Stimulated activated CD4-positive, alpha-beta T cell treated with anti-CD3 and anti-CD28 coated beads, Interleukin-15, amount 100 ng/mL, for 24 hours (primary cell): ENCODE measurements around the gene CACHD1.

Experiments
- DNase-seq: peaks from one replicate; pipeline ENCODE4 v3.0.0-alpha.2; 2020

CACHD1 gene

GRCh38 chr1:64469977-64470664 is at the start of gene CACHD1:
TSS of gene CACHD1 (plus strand) at chr1:64470129. CDS start at chr1:64470745, 616 bp downstream.
- peak; percentile 87 for DNase-seq

DNA sequence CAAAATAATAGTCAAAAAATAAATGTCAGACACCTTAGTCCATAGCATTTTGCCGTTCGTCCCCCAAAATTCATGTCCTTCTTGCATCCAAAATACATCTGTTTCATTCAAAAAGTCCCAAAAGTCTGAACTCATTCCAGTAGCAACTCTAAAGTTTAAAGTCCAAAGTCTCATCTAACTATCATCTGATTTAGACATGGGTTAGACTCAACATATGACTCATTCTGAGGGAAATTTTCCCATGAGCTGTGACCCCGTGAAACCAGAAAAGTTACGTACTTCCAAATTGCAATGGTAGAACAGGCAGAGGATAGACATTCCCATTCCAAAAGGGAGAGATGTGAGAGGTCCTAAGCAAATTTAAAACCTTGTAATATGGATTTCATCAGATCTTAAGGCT is 48.6 kb upstream of the CACHD1 start:
- DNase-seq = no peak

- DNase-seq = no peak
Measured at GRCh38 chr1:64423526-64423925, 46.4 kb upstream of the CACHD1 start.

DNA sequence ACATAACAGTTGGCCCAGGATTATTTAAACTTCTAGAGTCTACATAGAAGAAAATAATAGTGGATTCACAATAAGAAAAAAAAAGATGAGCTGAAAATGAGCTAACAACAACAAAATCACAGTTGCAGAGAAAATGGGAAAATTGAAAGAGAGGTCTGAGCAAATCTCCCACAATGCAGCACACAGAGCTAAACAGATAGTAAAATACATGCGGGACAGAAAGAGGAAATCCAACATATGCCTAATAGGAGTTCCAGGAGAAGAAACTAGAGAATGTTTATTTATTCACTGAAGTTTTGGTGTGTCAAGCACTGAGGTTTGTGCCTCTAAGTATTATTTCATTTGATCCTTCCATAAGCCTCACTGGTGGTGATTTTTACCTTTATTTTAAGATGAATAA is 45.5 kb upstream of the CACHD1 start:
- DNase-seq = no peak

- DNase-seq = no peak
Measured at GRCh38 chr1:64425521-64425920, 44.4 kb upstream of the CACHD1 start.

DNA sequence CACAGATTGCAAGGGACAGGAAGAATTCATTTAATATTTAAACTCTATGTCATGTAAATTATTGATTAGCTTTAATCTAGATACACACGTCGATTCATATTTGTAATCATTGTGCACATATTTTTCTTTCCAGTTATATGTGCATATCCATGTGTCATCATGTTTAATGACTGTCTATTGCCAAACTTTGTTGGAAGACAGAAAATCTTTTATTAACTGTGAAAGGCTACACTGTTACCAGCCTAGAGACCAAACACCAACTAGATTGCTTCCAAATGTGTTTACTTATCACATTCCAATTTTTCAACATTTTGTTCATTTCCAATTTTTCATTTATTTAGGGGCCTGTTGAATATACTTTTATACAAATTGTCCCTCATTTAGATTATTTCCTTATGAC is 43.2 kb upstream of the CACHD1 start:
- DNase-seq = no peak

DNA sequence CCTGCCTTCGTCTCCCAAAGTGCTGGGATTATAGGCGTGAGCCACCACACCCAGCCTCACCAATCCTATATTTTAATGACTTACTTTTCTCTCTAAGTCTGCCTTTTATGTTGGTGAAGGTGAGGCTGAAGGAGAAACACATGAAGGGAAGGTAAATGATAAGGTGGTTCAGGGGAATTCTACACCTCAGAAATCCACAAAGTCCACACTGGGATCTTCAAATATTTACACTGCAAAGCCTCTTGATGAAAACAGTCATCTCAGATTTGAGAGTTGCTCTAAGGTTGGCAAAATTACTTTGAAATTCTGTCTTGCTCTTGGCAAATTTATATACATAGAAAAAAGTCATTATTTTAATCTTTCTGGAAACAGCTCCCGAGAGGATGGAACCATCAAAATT is 42.0 kb upstream of the CACHD1 start:
- DNase-seq = no peak

- no peak for DNase-seq
Measured at GRCh38 chr1:64433308-64433707, 36.6 kb upstream of the CACHD1 start.

DNA sequence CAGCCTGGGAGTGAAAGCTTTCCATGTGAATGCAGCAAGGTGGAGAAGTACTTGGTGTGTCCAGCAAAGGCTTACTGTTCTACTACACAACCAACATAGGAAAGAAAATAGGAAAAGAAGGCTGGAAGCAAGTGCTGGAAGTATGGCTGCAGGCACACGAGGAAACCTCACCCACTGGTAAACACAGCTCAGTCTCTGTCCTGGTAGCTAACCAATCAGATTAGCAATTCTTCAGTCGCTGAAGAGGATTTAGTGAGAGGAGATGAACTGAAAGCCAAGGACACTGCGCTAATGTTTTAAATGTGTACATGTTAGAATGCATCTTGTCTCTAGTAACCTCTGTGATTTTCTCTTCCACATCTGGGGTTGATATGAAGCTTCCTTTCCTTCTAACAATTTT is 36.2 kb upstream of the CACHD1 start:
- no peak for DNase-seq

GRCh38 chr1:64435000-64435399 is 34.9 kb upstream of the CACHD1 start:
- no peak for DNase-seq

DNA sequence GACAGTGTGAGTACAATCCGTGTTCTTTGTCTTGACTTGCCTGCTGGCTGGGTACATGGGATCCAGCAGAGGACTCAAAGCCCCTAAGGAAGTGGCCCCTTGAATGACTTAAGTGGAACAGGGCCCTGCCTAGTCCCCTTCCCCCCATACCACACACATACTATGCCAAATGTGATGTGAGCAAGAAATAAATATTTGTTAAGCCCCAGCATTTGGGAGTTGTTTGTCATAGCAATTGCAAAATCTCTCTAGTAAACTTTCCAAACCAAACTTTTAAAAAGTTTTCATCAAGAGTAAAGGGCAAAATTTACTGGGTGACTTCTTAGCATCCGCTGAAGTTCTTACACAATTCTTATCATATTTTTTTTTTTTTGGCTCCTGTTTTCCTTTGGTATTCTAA is 32.5 kb upstream of the CACHD1 start:
- DNase-seq = no peak

DNA sequence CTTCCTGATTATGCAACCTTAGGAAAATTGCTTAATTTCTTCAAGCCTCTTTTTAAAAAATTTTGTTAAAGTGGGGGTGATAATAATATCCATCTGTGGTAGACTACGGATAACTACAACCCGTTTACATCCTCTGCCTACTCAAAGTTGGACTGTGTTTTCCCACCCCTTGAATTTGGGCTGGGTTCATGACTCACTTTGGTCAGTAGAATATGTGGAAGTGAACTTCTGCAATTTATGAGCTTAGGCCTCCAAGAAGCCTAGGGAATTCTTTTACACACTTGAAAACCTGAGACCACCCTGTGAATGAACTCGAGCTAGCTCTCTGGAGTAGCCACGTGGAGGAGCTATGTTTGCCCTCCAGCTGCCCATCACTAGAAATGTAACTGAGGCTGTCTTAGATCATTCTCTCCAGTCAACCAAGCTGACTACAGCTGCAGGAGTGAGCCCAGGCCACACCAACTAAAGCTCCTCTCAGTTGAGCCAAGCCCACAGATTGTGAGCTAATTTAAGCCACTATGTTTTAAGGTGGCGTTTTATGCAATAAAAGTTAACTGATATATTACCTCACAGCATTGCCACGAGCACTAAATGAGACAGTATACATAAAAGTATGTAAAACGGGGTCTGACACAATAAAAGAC is 29.6 kb upstream of the CACHD1 start:
- no peak for DNase-seq

DNA sequence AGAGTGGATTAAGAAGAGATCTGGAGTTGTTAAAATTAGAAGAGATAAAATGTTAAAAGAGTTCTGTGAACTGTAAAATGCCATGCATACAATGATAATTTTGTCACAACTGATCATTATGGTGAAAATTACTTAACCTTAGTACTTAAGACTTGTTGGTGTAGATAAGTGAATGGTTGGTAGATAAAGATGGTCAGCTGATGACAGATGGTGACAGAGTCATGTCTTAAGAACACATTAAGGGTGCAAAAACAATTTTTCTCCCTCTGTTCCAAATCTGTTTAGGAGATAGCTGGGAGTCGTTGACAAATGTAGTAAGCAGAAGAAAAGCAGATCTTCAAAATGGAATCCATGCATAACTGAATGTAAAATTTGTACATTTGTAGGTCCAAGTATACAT is 18.5 kb upstream of the CACHD1 start:
- no peak for DNase-seq

GRCh38 chr1:64453688-64454087 is 16.2 kb upstream of the CACHD1 start:
- DNase-seq = no peak

DNA sequence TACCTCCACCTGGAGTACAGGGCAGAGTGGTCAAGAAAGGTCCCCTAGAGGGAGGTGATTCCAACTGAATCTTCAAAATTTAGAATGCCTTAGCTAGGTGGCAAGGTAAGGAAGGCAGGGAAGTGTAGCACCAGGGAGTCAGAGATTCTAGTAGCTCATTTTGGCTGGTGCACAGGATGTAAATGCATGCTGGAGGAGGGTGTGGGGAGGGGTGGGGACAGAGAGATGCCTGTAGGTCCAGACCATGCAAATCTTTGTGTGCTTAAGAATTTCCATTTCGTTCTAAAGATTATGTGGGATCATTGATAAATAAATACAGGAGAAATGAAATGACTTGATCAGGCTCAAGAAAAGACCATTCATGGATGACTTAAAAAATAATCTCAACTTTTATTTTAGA is 11.0 kb upstream of the CACHD1 start:
- DNase-seq = no peak

GRCh38 chr1:64459743-64460142 is 10.2 kb upstream of the CACHD1 start:
- DNase-seq = no peak

DNA sequence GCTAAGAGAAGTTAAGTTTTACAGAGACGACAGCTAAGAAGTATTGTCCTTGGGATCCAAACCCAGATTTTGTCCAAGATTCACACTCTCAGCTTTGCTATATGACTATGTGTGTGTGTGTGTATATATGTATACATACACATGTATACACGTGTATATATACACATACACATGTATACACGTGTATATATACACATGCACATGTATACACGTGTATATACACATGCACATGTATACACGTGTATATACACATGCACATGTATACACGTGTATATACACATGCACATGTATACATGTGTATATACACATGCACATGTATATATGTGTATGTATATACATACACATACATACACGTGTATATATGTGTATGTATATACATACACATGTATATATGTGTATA is 3.9 kb upstream of the CACHD1 start:
- no peak for DNase-seq

DNA sequence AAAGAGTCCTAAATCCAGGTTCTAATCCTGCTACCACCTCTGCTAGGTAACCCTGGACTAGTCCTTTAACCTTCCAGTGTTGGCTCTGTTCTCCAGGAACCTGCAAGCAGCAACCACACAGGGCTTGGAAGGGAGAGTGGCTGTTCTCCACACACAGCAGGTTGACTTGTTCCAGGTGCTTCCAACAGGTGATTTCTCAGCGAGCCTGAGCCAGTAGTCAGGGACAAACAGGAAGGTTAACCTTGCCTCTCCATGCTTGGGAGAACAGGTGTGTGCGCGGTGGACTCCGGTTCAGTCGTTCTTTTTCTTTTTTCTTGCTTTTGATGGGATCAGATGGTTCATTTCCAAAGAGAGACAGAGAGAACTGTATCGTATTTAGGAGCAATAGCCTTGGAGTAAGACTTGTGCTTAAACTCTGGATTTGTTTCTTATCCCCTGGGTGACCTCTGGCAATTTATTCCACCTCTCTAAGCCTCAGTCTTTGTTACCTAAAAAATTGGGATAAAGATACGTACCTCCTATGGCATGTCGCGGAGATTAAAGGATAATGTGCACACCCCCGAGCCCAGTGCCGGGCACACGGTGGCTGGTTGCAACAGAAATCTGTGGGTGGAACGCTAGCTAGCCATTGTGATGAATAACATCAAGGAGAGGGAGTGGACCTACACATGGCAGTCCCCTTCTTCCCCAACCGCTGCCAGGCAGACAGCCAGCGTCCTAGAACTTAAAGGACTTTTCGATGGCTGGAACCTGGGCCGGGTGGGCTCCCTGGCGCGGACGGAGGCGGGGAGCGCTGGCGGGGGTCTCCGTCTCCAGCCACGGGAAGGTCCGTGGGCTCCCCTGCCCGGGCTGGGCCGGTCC is 583 bp upstream of the CACHD1 start:
- DNase-seq = no peak

- peak; percentile 36 for DNase-seq
Measured at GRCh38 chr1:64470665-64471217, 812 bp downstream of the CACHD1 start.

DNA sequence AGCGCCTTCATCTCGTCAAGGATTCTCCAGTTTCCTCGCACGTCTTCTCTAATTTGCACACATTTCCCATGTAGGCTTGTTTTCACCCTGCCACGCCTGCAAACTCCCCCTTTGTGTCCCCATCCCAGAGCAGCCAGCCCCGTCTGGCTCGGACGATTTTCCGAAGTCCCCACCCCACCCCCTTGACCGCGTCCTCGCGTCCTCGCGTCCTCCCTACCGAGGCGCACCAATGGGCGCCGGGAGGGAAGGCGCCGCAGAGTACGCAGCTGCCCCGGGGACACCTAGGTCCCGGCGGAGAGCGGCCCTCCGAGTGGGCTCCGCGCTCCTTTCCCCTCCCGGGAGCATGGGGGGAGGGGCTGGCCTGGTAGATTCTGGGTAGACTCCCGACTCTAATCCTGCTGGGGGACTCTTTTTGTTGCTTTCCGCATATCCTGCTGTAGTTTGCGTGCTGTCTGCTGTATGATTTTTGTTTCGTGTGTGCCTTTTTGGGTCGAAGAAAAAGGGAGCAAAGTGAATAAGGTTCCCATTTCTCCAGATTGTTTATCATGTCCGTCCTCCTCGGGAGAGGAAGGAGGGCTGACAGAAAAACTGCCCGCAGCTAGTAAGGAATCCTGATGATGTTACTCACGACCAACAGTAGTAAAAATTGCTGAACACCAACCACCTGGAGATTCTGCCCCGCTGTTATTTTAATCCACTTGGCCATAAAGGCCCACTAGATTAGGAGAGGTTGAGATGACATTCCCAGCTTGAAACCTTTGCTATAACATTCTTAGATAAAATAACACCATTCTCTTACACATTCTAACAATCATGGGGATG is 1.5 kb downstream of the CACHD1 start:
- DNase-seq = peak; percentile 27

DNA sequence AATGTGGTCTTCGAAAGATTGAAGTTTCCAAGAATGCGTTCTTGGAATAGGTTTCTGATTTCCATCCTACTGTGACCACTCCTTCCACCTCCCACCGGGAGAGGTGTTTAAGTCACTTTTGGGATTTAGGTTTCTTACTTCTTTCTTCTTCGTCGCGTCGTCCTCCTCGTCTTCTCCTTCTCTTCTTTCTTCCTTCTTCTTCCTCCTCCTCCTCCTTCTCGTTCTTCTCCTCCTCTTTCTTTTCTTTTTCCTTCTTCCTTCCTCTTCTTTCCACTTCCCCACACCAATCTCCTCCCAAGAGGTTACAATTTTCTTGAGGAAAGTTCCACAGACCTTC is 2.1 kb downstream of the CACHD1 start:
- no peak for DNase-seq

GRCh38 chr1:64472805-64473204 is 2.9 kb downstream of the CACHD1 start:
- no peak for DNase-seq

- no peak for DNase-seq
Measured at GRCh38 chr1:64473367-64473766, 3.4 kb downstream of the CACHD1 start.
